Heart right ventricle (tissue), 16 donors: ENCODE data around the gene SLC19A2. TPM values are rescaled to one million over a fixed set of nuclear protein-coding genes. Genes with fewer than 3 reads are reported as not detected.
A peak's percentile ranks its signal among the peaks of the same experiment; 100 is the strongest.

Source experiments
- ATAC-seq, 8 donors: fragments of 200-7000 bp; cut with Tn5 transposase; one replicate each; pipeline ENCODE4 v1.9.1; 2020; ENCODE audit warnings: mild to moderate bottlenecking in 8 of 8, moderate library complexity in 8 of 8, moderate number of reproducible peaks in 1 of 8
- DNase-seq, 2 donors: peaks; one replicate each; pipeline ENCODE4 v3.0.0-alpha.2; 2020
- H3K27ac ChIP-seq, 10 donors: fragments of 200-600 bp; sonication (generic) in 2 of 10; one replicate each; pipeline versions ENCODE4 v1.5.0 to v1.8.0; 2020 to 2022; ENCODE audit warnings: mild to moderate bottlenecking in 3 of 10
- H3K27me3 ChIP-seq, 7 donors: fragments of 200-600 bp; one replicate each; pipeline ENCODE4 v1.8.0; 2021 to 2022; ENCODE audit warnings: mild to moderate bottlenecking in 2 of 7
- H3K36me3 ChIP-seq, 9 donors: fragments of 200-600 bp; sonication (generic) in 1 of 9; one replicate each; pipeline versions ENCODE4 v1.5.0 to v1.8.0; 2020 to 2022; ENCODE audit warnings: mild to moderate bottlenecking in 2 of 9
- H3K4me1 ChIP-seq, 9 donors: fragments of 200-600 bp; sonication (generic) in 1 of 9; one replicate each; pipeline versions ENCODE4 v1.5.0 to v1.8.0; 2020 to 2022; ENCODE audit warnings: mild to moderate bottlenecking in 4 of 9
- H3K4me3 ChIP-seq, 10 donors: fragments of 200-600 bp; sonication (generic) in 2 of 10; one replicate each; pipeline versions ENCODE4 v1.5.0 to v1.8.0; 2020 to 2022; ENCODE audit warnings: mild to moderate bottlenecking in 7 of 10, moderate library complexity in 2 of 10
- H3K9me3 ChIP-seq, 11 donors: fragments of 200-600 bp in 10 of 11; sonication (generic) in 2 of 11; one replicate each; pipeline versions ENCODE4 v1.5.0 to v1.8.0; 2013 to 2022; ENCODE audit warnings: mild to moderate bottlenecking in 2 of 11, control low read depth in 1 of 11, moderate library complexity in 1 of 11
- CTCF ChIP-seq, 9 donors: fragments of 200-600 bp; sonication (generic) in 2 of 9; IDR thresholded peaks; one replicate each; pipeline versions ENCODE4 v1.5.0 to v1.8.0; 2021 to 2022; ENCODE audit warnings: antibody characterized with exemption in 9 of 9, mild to moderate bottlenecking in 5 of 9, moderate library complexity in 1 of 9
- WGBS, 2 donors: extraction: QIAGEN DNeasy Blood & Tissue Kit; methylation state at CpG; one replicate each; pipeline ENCODE4 v1.1.7; 2013; ENCODE audit warnings: inconsistent platforms in 1 of 2; 5-methylcytosine and 5-hydroxymethylcytosine counted together
- intact Hi-C, 10 donors: fragments of 100-400 bp; cut with DNase I; formaldehyde crosslinking; loops; one replicate each; pipeline versions ENCODE4 v1.11.1 to v1.14.2; 2022
- polyA plus RNA-seq, 2 donors: library from polyadenylated mRNA; stranded (reverse); fragments of 200-250 nt; gene quantifications; one replicate each; pipeline ENCODE4 v1.2.3, GENCODE V29; 2013
- total RNA-seq, 10 donors: library from RNA; stranded (reverse); fragmentation: NEBNext Ultra II Directional in 3 of 10; extraction: Animal tissue kit (Norgen Biotek cat#: 25700) in 3 of 10; gene quantifications; one replicate each; pipeline versions ENCODE4 v1.2.1 to v1.2.4, GENCODE V29; 2021 to 2023
- donor health status: Arrhythmogenic right ventricular cardiomyopathy.
- donor health status: ischemic (EF 13 %, LVEDD 7.1; RV severe dilation, severe dysfunction).
- donor health status: healthy with polysubstance abuse.
- donor health status: DM: no; HTN: yes; CAD: no.
- donor health status: DM: no; HTN: no; CAD: no.
- donor health status: ischemic (EF 25% LVEDD 6.9; RV normal size, moderate dysfunction).
- donor health status: ischemic (EF 25% LVEDD 5.7; RV mildly dilated, moderate dysfunction).
- donor health status: healthy.
- donor health status: DM: yes; HTN: yes; CAD: no.
- donor health status: Ischemic cardiomyopathy.
- donor health status: ischemic (EF 35%, LVEDD 5.7; RV mildly dilated, moderate dysfunction).
- donor health status: nonischemic (EF 11% LVEDD 7.7; RV severe dilation, severe dysfunction).
- donor health status: DM: yes; HTN: yes; CAD: no.
- donor health status: PGD.
- donor health status: ischemic (EF 29% LVEDD 5.4; RV normal size, mild dysfunction).
- donor health status: nonischemic (EF 23%, LVEDD 6.1; RV moderate dilation, normal function).

Gene SLC19A2
- total and polyA plus RNA-seq, 12 donors: 7.6 to 43.2 (median 17.1) TPM

GRCh38 chr1:169488157-169488556 is 2.4 kb upstream of the SLC19A2 start:
- H3K4me3 ChIP-seq: no peak overlapping the region
- WGBS, 2 donors: 75 to 80% methylated on average over 4 of the region's 4 CpGs
- H3K27ac ChIP-seq: no peak overlapping the region
- peaks cover 0 to 32% (median 21%) of the 10 kb centered on the region in 9 donors for H3K4me1 ChIP-seq
- intact Hi-C loops: loop anchor here in 1 of 10 donors (5.0 kb wide), 1 partner anchor 121 kb away; the partner anchor contains the start of genes BLZF1 and NME7
- no peaks in the 10 kb centered on the region for H3K9me3 ChIP-seq
- ATAC-seq (no peak), DNase-seq (no peak)
- TF ChIP-seq CTCF (IDR thresholded peaks at IDR 0.05): no peak
- no peaks in the 10 kb centered on the region for H3K27me3 ChIP-seq
- H3K36me3 ChIP-seq: no peaks in the 10 kb centered on the region

DNA sequence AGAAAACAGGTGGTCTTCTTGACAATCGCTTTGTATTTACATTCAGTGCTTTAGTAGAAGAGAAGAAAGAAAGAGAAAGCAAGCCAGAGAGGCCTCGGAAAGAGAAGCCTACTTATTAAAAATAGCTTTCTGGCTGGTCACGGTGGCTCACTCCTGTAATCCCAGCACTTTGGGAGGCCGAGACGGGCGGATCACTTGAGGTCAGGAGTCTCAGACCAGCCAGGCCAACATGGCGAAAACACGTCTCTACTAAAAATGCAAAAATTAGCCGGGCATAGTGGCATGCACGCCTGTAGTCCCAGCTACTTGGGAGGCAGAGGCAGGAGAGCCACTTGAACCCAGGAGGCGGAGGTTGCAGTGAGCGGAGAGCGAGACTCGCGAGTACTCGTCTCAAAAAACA is 1.8 kb upstream of the SLC19A2 start:
- H3K27ac ChIP-seq: peak overlapping the region; percentile 92 to 99 (median 96)
- no peaks in the 10 kb centered on the region for H3K36me3 ChIP-seq
- DNase-seq (no peak), ATAC-seq (no peak)
- WGBS, 2 donors: 78 to 84% methylated on average over 16 of the region's 16 CpGs
- peak overlapping the region in 3 of 10 donors; percentile 88 to 92 (median 89) for H3K4me3 ChIP-seq
- H3K4me1 ChIP-seq: peaks cover 0 to 37% (median 21%) of the 10 kb centered on the region in 9 donors
- no peak for TF ChIP-seq CTCF (IDR thresholded peaks at IDR 0.05)
- H3K9me3 ChIP-seq: no peaks in the 10 kb centered on the region
- intact Hi-C loops: loop anchor here in 1 of 10 donors (5.0 kb wide), 1 partner anchor 120 kb away; the partner anchor contains the start of genes BLZF1 and NME7
- no peaks in the 10 kb centered on the region for H3K27me3 ChIP-seq

GRCh38 chr1:169487133-169487532 is 1.4 kb upstream of the SLC19A2 start:
- H3K9me3 ChIP-seq: no peaks in the 10 kb centered on the region
- peak overlapping the region in 8 of 10 donors; percentile 79 to 92 (median 88) for H3K4me3 ChIP-seq
- WGBS, 2 donors: 69 to 82% methylated on average over 5 of the region's 5 CpGs
- ATAC-seq: no peak
- peak overlapping the region; percentile 92 to 99 (median 96) for H3K27ac ChIP-seq
- DNase-seq: no peak
- H3K27me3 ChIP-seq: no peaks in the 10 kb centered on the region
- no peaks in the 10 kb centered on the region for H3K36me3 ChIP-seq
- TF ChIP-seq CTCF (IDR thresholded peaks at IDR 0.05): no peak
- intact Hi-C loops: loop anchor here in 1 of 10 donors (5.0 kb wide), 1 partner anchor 120 kb away; the partner anchor contains the start of genes BLZF1 and NME7
- H3K4me1 ChIP-seq: peaks cover 0 to 37% (median 21%) of the 10 kb centered on the region in 9 donors

- Histone ChIP-seq H3K9me3 (no peaks in the 10 kb centered on the region), H3K27ac (peak overlapping the region; percentile 92 to 99 (median 96)), H3K4me1 (peaks cover 0 to 37% (median 21%) of the 10 kb centered on the region in 9 donors), H3K4me3 (peak overlapping the region; percentile 7 to 92 (median 86)), H3K27me3 (no peaks in the 10 kb centered on the region), H3K36me3 (no peaks in the 10 kb centered on the region)
- DNase-seq (no peak), ATAC-seq (no peak)
- 5 to 6% methylated on average over 14 of the region's 14 CpGs for WGBS, 2 donors
- no peak for TF ChIP-seq CTCF (IDR thresholded peaks at IDR 0.05)
- intact Hi-C loops: loop anchor here in 2 of 10 donors (1.0 to 5.0 kb wide), 2 partner anchors 23 to 119 kb away; partner anchors contain the start of genes BLZF1 (in 1 of the 2) and NME7 (in 1 of the 2)
Observed at GRCh38 chr1:169486281-169487051, 722 bp upstream of the SLC19A2 start.
